ENCODE results near the gene ST7L.

DNA sequence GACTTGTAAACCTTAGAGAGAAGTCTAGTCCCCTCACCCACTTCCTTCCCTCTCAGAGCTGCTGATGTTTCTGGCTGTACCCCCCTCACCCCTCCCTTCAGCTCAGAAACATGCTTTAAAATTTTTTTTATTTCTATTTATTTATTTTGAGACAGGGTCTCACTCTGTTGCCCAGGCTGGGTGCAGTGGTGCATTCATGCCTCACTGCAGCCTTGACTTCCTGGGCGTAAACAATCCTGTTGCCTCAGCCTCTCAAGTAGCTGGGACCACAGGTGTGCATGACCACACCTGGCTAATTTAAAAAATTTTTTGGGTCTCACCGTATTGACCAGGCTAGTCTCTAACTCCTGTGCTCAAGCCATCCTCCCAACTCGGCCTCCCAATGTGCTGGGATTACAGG lies 113.1 kb downstream of the ST7L start:
- TF ChIP-seq CTCF (IDR thresholded peaks at IDR 0.05) (no peak), POLR2A (IDR thresholded peaks at IDR 0.05) (no peak)

Data from testis (tissue), 2 donors.